Fibroblast of skin of left biceps (primary cell): ENCODE measurements around the gene IRF8.
"Not testable (repeated sequence)": the region's sequence is repeated elsewhere in the genome, so short reads cannot be mapped to it uniquely, and the experiment has no call there.

Experiments
- DNase-seq, 2 experiments: peaks; one replicate each; pipeline ENCODE4 v3.0.0-alpha.2; 2013; ENCODE audit warnings: low read depth in 2 of 2

The IRF8 gene

GRCh38 chr16:85894266-85894665 lies 4.7 kb upstream of the IRF8 start:
- no peak for DNase-seq

DNA sequence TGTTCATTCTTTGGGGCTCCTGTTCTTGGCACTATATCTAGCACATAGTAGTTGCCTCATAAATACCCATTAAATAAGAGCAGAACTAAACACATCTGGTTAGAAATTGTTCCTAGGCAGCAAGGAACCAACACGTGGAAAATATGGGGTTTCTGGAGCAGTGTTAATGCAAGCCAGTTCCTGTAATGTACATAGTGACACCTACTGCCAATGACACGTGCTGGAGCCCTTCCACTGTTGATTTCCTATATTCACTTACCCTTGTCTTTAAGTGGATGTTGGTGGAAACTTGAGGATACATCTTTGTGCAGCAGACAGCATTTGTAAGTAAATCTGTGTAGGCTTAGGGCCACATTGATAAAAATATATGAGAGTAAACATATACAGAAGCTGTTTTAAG lies 1.6 kb upstream of the IRF8 start:
- no peak for DNase-seq

DNA sequence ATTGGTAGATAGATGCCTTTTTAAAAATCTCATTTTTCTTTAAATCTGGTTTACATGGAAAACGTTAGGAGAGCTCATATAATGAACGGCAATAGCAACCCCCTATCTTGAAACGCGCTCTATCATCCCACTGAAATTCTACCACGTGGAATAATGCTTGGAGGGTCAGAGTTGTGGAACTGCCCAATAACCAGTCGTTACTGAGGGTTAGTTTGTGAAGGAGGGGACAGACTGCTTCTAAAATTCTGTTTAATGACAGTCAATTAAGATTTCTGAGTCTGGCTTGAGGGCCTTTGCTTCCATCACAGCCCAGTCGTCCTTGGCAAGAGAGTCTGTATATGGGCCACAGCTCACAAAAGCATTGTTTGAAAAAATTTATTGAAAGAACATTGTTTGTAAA lies 482 bp downstream of the IRF8 start:
- DNase-seq = no peak

GRCh38 chr16:85900027-85900792 lies 1.2 kb downstream of the IRF8 start:
- no peak for DNase-seq

DNA sequence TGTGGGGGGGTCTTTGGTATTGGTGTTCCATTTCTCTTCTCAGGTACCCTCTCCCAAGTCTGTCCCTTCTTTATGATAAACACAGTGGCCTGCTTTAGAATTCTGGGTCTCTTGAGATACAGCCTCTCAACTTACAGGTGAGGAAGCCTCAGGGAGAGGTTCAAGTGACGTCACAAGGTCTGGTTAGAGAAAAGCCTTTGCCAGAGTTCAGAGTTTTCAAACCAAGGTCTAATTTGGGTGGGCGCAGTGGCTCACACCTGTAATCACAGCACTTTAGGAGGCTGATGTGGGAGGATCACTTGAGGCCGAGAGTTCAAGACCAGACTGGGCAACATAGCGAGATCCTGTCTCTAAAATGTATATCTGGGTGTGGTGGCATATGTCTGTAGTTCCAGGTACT lies 2.1 kb downstream of the IRF8 start:
- DNase-seq = no peak

- no peak for DNase-seq
Observed at GRCh38 chr16:85901773-85902365, 2.9 kb downstream of the IRF8 start.

DNA sequence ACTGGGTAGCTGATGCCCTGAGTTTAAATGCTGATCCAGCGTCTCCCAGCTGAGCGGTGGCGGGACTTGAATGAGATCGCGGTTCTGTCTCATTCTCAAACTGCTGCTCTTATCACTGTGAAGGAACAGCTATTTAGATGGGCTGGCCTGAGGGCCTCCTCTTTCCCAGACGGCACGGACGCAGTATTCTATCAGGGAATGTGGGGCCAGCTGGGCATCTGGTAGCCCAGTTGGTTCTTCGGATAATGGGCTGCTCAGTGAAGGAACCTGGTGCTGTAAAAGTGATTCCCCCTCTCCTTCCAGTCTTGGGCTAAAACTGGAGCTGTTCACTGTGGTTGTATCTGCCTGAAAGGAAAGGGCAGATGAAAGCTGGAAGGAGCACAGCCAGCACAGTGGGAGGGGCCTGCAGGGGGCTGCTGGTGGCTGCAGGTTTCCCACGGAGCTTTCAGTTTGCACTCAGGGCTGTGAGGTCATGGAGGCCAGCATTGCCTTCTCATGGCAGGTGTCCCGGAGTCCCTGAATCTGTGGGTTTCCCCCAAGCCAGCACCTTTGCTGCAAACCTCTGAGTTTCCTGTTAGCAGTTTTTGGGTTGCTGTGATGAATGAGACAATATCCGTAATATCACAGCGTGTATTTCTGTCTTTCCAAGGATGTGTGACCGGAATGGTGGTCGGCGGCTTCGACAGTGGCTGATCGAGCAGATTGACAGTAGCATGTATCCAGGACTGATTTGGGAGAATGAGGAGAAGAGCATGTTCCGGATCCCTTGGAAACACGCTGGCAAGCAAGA lies 3.6 kb downstream of the IRF8 start:
- no peak for DNase-seq

DNA sequence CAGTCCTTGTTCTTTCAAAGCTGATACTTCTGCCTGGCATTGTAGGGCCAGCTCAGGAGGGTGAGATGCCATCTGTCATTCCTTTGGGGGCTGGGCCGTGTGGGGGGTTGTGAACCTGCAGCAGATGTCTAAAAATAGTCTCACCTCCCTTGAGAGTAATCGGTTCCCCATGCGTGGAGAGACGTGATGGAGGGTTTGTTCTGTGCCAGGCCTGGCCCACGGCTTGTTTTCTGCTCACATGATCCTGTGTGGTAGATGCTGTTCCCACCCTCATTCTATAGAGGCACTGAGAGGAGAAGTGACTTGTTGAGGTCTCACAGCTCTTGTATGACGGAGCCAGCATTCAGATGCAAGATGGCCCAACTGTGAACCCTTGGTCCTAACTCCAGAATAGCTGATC lies 4.6 kb downstream of the IRF8 start:
- DNase-seq = no peak

GRCh38 chr16:85905110-85906095 lies 6.4 kb downstream of the IRF8 start:
- no peak for DNase-seq

- no peak for DNase-seq
Observed at GRCh38 chr16:85906349-85906748, 7.4 kb downstream of the IRF8 start.

GRCh38 chr16:85907231-85907630 lies 8.3 kb downstream of the IRF8 start:
- DNase-seq = not testable (repeated sequence)

- no peak for DNase-seq
Observed at GRCh38 chr16:85908444-85908843, 9.5 kb downstream of the IRF8 start.

- no peak for DNase-seq
Observed at GRCh38 chr16:85908889-85909589, 10.1 kb downstream of the IRF8 start.

DNA sequence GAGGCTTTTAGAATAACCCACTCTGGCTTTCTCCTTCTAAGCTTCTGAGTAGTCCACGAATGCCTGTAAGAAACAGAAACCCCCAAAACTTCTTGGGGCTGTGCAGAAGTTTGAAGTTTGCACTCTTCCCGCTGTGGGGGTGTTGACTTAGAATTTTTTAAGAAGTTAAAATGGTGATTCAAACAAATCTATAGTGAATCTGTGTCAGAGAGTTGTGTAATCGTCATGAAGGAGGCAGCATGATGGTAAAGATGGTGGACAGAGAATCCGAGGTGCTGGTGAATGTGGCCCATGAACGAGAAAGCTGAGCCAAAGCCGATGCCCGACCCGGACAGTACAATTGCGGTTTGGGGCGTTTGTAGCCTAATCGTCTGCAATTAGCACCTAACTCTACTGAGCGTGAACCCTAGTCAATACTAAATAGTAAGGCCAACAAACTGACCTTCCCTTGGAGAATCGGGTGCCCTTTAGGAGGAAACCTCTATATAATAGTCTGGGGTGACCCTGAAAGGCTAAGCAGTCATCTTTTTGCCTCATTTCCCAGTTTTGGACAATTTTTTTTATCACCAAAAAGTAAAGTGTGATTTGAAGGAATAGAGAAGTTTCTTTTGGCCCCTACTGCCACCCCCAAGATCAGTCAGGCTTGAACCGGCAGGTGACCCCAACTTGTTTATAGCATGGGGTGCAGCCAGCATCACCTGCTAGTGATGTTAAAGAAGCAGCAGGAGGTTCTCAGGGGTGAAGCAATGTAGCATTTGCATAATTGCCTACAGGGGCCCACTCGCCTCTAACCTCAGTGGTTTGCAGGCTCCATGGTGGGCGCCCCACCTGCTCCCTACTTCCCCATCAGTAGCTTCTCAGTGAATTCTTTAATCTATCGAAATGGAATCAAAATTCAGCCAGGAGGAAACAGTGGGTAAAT lies 11.2 kb downstream of the IRF8 start:
- no peak for DNase-seq

- DNase-seq = no peak
Observed at GRCh38 chr16:85910854-85911247, 11.9 kb downstream of the IRF8 start.

DNA sequence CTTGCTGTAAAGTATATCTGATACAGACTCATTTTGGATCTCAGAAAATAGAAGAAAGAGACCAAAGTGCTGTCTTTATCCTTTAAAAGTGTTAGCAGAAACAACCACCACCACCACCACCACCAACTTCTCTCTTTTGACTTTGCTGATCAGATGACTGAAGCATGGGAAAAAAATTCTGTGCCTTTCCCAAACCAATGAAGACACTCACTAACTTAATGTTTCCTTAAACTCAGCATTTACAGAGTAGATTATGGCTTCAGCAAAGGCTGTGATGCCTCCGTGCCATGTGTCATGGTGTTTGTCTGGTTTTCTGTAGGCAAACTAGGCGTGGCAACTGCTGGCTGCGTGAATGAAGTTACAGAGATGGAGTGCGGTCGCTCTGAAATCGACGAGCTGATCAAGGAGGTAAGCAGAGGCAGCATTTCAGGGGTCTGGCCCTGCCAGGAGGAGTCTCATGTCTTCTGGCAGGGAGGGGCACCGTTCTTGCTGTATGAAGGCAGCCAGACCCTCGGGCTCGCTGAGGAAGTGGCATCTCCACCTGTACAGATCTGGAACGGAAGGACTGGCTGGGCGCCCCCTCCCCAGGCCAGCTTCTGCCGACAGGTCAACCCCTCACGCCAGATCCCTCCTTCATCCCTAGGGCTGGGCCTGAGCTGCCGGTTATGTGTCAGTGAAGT lies 12.4 kb downstream of the IRF8 start:
- no peak for DNase-seq

DNA sequence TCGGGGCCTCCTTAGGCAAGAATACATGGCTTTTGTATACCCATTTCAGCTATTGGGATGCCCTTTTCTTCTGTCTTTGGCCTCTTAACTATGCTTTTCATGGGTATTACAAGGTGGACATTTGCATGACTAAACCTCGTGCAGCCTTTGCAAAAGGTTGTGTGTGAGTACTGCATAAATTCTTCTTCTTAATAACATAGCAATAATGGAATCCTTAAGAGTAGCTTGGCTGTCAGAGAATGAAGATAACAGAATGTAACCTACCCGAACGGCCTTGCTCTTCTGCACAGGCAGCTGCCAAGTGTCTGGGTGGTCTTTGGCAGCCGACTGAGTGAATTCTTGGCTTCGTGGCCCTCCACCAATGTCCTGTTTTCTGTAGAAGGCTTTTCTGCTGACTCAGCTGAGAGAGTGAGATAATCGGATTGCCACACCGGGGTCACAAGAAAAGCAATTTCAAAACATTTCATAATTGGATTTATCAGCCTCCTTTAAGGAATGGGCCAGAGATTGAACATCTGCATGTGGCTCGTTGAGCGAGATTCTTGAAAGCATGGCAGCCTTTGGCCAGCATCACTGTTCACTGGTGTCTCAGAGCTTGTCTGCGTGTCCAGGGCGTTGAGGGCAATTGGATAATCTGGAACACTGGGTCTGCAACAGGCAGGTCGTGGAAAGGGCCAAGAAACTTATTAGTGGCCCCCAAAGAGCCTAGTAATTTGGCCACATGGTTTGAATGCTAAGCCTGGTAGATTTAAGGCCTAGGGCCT lies 13.4 kb downstream of the IRF8 start:
- DNase-seq = peak; percentile 69 to 73

DNA sequence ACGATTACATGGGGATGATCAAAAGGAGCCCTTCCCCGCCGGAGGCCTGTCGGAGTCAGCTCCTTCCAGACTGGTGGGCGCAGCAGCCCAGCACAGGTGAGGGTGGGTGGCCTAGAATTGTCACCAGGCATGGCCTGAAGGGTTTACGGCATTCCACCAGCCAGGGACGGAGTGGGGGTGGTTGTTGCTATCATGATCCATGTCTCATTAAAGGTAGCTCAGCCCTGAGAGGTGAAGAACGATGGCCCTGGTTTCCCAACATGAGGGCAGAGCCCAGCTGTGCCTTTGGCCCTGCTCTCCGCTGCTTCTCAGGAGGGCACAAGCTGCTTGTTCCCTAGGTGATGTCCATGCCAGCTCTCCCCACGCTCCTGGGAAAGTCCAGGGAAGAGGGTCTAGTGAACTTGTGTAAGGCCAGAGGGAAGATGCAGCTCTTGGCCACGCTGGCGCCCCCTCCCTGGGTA lies 14.2 kb downstream of the IRF8 start:
- DNase-seq = no peak
